IPS DF 6.9 (cell line): ENCODE measurements around the gene IZUMO1R.
"Not testable (repeated sequence)": the region's sequence is repeated elsewhere in the genome, so short reads cannot be mapped to it uniquely, and the experiment has no call there.

Experiments
- DNase-seq: peaks from one replicate; pipeline ENCODE4 v3.0.0-alpha.2; 2013; ENCODE audit warnings: low read depth, low spot score
- H3K27ac ChIP-seq: one replicate; pipeline ENCODE4 v1.5.1; 2013; ENCODE audit warnings: low read length, control low read depth
- H3K27me3 ChIP-seq: 2 replicates; pipeline ENCODE4 v1.6.1; 2013; ENCODE audit warnings: mild to moderate bottlenecking, low read length; ENCODE audit not compliant: control insufficient read depth, insufficient read depth
- H3K36me3 ChIP-seq: 2 replicates; pipeline ENCODE4 v1.6.1; 2013; ENCODE audit warnings: low read length; ENCODE audit not compliant: control insufficient read depth, insufficient read depth
- H3K4me1 ChIP-seq: 2 replicates; pipeline ENCODE4 v1.6.1; 2013; ENCODE audit warnings: low read length; ENCODE audit not compliant: control insufficient read depth, insufficient read depth
- H3K4me3 ChIP-seq: 2 replicates; pipeline ENCODE4 v1.5.1; 2013; ENCODE audit warnings: mild to moderate bottlenecking, low read length
- H3K9me3 ChIP-seq: 2 replicates; pipeline ENCODE4 v1.6.1; 2013; ENCODE audit warnings: low read length, inconsistent platforms; ENCODE audit not compliant: control insufficient read depth, insufficient read depth
- WGBS: extraction: QIAGEN DNeasy Blood & Tissue Kit; methylation state at CpG from one replicate; pipeline ENCODE4 v1.1.7; 2013; ENCODE audit warnings: mixed read lengths, missing lambda C conversion rate; ENCODE audit not compliant: insufficient read length, insufficient coverage; 5-methylcytosine and 5-hydroxymethylcytosine counted together

The IZUMO1R gene

GRCh38 chr11:94303966-94304958 lies at the start of gene IZUMO1R:
IZUMO1R (plus strand) TSS chr11:94304580; CDS start chr11:94305637, 1,057 bp downstream.
- H3K27ac ChIP-seq = no peak within 1 kb of the TSS

GRCh38 chr11:94271885-94272372 lies 32.5 kb upstream of the IZUMO1R start:
- WGBS = no CpG with 5 or more reads among the region's 4 CpGs
- H3K4me3 ChIP-seq = no peak overlapping the region
- no peaks in the 10 kb centered on the region for H3K36me3 ChIP-seq
- H3K9me3 ChIP-seq = no peaks in the 10 kb centered on the region
- no peaks in the 10 kb centered on the region for H3K4me1 ChIP-seq
- H3K27ac ChIP-seq = no peak overlapping the region
- DNase-seq = no peak
- no peaks in the 10 kb centered on the region for H3K27me3 ChIP-seq

More at GRCh38 chr11:94303966-94304958, at the start of gene IZUMO1R:
- DNase-seq = no peak
- no peaks in the 10 kb centered on the region for H3K9me3 ChIP-seq
- H3K4me3 ChIP-seq = no peak within 1 kb of the TSS
- no CpG with 5 or more reads among the region's 13 CpGs for WGBS
- 0 out of 2 replicates have a peak, but pooled peaks cover 1% of the 10 kb centered on the region for H3K4me1 ChIP-seq
- no peaks in the 10 kb centered on the region for H3K36me3 ChIP-seq
- no peaks in the 10 kb centered on the region for H3K27me3 ChIP-seq

GRCh38 chr11:94272738-94273313 lies 31.6 kb upstream of the IZUMO1R start:
- H3K27ac ChIP-seq = no peak overlapping the region
- H3K4me1 ChIP-seq = no peaks in the 10 kb centered on the region
- no peak overlapping the region for H3K4me3 ChIP-seq
- no peaks in the 10 kb centered on the region for H3K27me3 ChIP-seq
- DNase-seq = no peak
- no CpG with 5 or more reads among the region's 6 CpGs for WGBS
- no peaks in the 10 kb centered on the region for H3K36me3 ChIP-seq
- H3K9me3 ChIP-seq = no peaks in the 10 kb centered on the region

- H3K36me3 ChIP-seq = no peaks in the 10 kb centered on the region
- no peaks in the 10 kb centered on the region for H3K27me3 ChIP-seq
- DNase-seq = no peak
- no peak overlapping the region for H3K4me3 ChIP-seq
- no peaks in the 10 kb centered on the region for H3K9me3 ChIP-seq
- no CpG with 5 or more reads among the region's 3 CpGs for WGBS
- no peaks in the 10 kb centered on the region for H3K4me1 ChIP-seq
- H3K27ac ChIP-seq = no peak overlapping the region
These were observed 28.4 kb upstream of the IZUMO1R start for GRCh38 chr11:94275961-94276360.

- Histone ChIP-seq H3K27me3 (no peaks in the 10 kb centered on the region), H3K9me3 (no peaks in the 10 kb centered on the region), H3K4me3 (no peak overlapping the region), H3K27ac (no peak overlapping the region), H3K4me1 (no peaks in the 10 kb centered on the region), H3K36me3 (no peaks in the 10 kb centered on the region)
- no CpG with 5 or more reads among the region's 5 CpGs for WGBS
- no peak for DNase-seq
These were observed 27.4 kb upstream of the IZUMO1R start for GRCh38 chr11:94276943-94277342.

- H3K4me1 ChIP-seq, DNase-seq, H3K27me3 ChIP-seq, H3K36me3 ChIP-seq, H3K9me3 ChIP-seq, H3K27ac ChIP-seq, H3K4me3 ChIP-seq: not testable (repeated sequence)
- WGBS = no CpG with 5 or more reads among the region's 4 CpGs
These were observed 26.2 kb upstream of the IZUMO1R start for GRCh38 chr11:94278207-94278606.

- Histone ChIP-seq H3K9me3 (no peaks in the 10 kb centered on the region), H3K27me3 (no peaks in the 10 kb centered on the region), H3K4me3 (no peak overlapping the region), H3K36me3 (no peaks in the 10 kb centered on the region), H3K4me1 (no peaks in the 10 kb centered on the region), H3K27ac (no peak overlapping the region)
- no peak for DNase-seq
- no CpG with 5 or more reads among the region's 3 CpGs for WGBS
These were observed 24.4 kb upstream of the IZUMO1R start for GRCh38 chr11:94279996-94280395.

- no peak for DNase-seq
- Histone ChIP-seq H3K36me3 (no peaks in the 10 kb centered on the region), H3K4me1 (no peaks in the 10 kb centered on the region), H3K9me3 (no peaks in the 10 kb centered on the region), H3K27ac (no peak overlapping the region), H3K27me3 (no peaks in the 10 kb centered on the region), H3K4me3 (no peak overlapping the region)
- no CpG with 5 or more reads among the region's 2 CpGs for WGBS
These were observed 23.1 kb upstream of the IZUMO1R start for GRCh38 chr11:94281324-94281723.

GRCh38 chr11:94283678-94284077 lies 20.7 kb upstream of the IZUMO1R start:
- no peak for DNase-seq
- H3K4me1 ChIP-seq = no peaks in the 10 kb centered on the region
- no peaks in the 10 kb centered on the region for H3K36me3 ChIP-seq
- no peak overlapping the region for H3K4me3 ChIP-seq
- H3K27me3 ChIP-seq = no peaks in the 10 kb centered on the region
- no peak overlapping the region for H3K27ac ChIP-seq
- no peaks in the 10 kb centered on the region for H3K9me3 ChIP-seq

- no peak for DNase-seq
- H3K9me3 ChIP-seq = no peaks in the 10 kb centered on the region
- H3K4me1 ChIP-seq = no peaks in the 10 kb centered on the region
- no peaks in the 10 kb centered on the region for H3K27me3 ChIP-seq
- no peak overlapping the region for H3K4me3 ChIP-seq
- WGBS = no CpG with 5 or more reads among the region's 1 CpG
- H3K27ac ChIP-seq = no peak overlapping the region
- H3K36me3 ChIP-seq = no peaks in the 10 kb centered on the region
These were observed 8.8 kb upstream of the IZUMO1R start for GRCh38 chr11:94295534-94295933.
